Measurements from ENCODE around the gene AARS2. TPM values are rescaled to one million over a fixed set of nuclear protein-coding genes. Genes with fewer than 3 reads are reported as not detected.

Gene AARS2
- total RNA-seq, 1 donor from 2014 or later = 10.6 TPM

DNA sequence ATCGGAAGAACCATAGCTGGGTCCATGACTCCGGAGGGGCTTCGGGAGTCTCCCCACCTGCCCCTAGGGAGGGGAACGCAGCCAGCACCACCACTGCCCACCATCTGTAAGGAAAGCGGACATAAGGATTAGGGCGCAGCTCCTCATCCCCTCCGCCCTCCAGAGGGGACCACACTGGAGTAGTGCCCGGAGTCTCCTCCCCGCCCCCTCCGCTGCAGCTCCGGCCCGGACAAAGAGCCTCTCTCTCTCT lies 56.4 kb downstream of the AARS2 start:
- ATAC-seq (no peak), DNase-seq (ENCODE audit: missing footprints) (no peak)
- intact Hi-C loops (cut with DNase I) = no loop called here

GRCh38 chr6:44255871-44256774 lies 57.0 kb downstream of the AARS2 start:
- intact Hi-C loops (cut with DNase I) = no loop called here
- no peak for DNase-seq (ENCODE audit: missing footprints)
- ATAC-seq = no peak

DNA sequence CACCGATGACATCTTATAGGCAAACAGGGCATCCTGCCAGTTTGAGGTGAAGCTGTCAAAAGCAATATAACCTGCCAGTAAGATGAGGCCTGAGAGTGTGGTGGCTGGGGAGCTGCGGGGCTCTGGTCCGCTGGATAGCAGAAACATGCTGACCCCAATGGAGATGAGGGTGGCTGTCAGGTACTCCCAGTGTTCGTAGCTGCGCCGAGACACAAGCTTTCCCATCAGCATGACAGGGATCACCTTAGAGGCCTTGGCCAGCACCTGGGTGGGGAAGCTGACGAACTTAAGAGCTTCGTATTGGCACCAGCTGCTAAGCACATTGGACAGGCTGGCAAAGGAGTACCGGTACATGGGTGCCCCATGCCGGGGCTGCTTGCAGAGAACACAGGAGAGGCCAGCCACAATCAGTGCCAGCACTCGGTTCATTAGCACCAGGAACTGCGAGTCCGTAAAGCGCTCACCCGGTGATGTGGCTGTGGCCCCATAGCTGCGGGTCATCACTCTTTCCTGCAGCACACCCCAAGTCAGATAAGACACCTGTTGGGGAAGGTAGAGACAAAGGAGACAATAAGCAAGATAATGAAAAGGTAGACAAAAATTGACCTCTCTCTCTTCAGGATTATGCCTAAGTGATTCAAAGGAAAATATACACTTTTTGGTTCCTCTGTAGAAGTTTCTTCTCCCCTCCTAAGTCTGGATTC lies 57.9 kb downstream of the AARS2 start:
- intact Hi-C loops (cut with DNase I) = no loop called here

DNA sequence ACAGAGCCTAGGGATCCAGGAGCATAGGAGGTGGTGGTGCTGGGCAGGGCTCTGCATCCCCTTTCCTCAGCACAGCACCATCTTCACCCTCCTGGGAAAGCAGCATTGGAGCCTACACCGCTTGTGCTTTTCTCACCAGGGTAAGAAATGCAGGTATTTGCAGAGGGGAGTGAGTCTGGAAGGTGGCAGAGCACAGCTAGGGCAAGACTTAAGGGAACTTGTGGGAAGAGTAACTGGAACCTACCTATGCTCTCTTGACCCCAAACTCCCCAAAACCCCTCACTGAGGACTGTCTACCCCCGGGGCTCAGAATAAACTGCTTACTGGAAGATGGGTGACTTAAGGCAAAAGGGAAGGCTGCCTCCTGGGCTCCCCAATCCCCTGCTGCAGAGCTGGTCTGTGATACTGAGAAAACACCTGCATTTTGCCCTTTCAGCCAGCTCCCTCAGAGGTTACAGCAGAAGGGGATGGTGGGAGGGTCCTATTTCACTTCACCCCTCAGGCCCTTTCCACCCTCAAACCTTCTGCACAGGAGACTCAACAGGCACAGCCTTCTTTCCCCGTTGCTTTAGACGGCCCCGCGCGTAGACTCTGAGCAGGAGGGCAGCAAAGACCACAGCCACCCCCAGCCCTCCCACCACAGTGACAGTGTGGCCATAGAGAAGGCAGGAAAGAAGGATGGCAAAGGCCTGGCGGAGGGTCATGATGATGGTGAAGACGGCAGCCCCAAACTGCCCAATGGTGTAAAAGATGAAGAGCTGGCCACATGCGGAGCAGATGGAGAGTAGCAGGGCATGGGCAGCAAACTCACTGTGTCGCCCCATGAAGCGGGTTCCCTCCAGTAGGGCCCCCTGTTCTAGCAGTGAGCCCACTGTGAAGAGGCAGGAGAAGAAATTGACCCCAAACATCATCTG lies 58.7 kb downstream of the AARS2 start:
- no peak for DNase-seq (ENCODE audit: missing footprints)
- ATAC-seq = no peak

More for the DNA sequence above, 57.9 kb downstream of the AARS2 start:
- DNase-seq (ENCODE audit: missing footprints) = no peak
- ATAC-seq = no peak

DNA sequence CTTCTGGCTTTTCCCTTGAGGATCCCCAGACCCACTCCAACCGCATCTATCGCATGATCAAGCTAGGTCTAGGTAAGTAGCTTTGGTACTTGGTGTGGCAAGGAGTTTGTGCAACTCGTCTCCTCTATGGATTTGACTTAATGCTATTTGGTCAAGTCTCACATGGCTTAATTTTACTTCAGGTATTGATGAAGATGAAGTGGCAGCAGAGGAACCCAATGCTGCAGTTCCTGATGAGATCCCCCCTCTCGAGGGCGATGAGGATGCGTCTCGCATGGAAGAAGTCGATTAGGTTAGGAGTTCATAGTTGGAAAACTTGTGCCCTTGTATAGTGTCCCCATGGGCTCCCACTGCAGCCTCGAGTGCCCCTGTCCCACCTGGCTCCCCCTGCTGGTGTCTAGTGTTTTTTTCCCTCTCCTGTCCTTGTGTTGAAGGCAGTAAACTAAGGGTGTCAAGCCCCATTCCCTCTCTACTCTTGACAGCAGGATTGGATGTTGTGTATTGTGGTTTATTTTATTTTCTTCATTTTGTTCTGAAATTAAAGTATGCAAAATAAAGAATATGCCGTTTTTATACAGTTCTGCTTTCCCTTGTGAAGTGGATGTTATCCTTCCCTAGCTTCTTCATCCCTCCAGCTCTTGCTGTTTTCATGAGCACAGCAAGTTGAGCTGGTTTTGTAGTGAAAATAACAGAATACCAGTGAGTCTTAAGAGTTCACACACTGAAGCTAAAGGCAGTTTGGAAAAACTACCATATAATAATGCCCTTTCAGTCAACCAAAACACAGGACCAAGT lies 59.6 kb downstream of the AARS2 start:
- intact Hi-C loops (cut with DNase I) = no loop called here

More for the DNA sequence above, 58.7 kb downstream of the AARS2 start:
- intact Hi-C loops (cut with DNase I) = no loop called here

GRCh38 chr6:44251576-44252524 lies 61.3 kb downstream of the AARS2 start:
- intact Hi-C loops (cut with DNase I) = no loop called here
- no peak for DNase-seq (ENCODE audit: missing footprints)
- ATAC-seq = no peak

More for the DNA sequence above, 59.6 kb downstream of the AARS2 start:
- ATAC-seq = no peak
- DNase-seq (ENCODE audit: missing footprints) = no peak

GRCh38 chr6:44250718-44251123 lies 62.4 kb downstream of the AARS2 start:
- DNase-seq (ENCODE audit: missing footprints) (no peak), ATAC-seq (no peak)
- intact Hi-C loops (cut with DNase I) = no loop called here

- intact Hi-C loops (cut with DNase I) = no loop called here
- DNase-seq (ENCODE audit: missing footprints) (no peak), ATAC-seq (no peak)
These were observed 63.0 kb downstream of the AARS2 start for GRCh38 chr6:44250067-44250717.

Other genes starting within 250 kb of the AARS2 start
- 41.7 TPM for gene MRPL14, start 185.9 kb downstream of the AARS2 start, total RNA-seq
- 44.5 TPM for gene TMEM63B, start 185.8 kb downstream of the AARS2 start, total RNA-seq
- 0.27 TPM for gene CAPN11, start 154.5 kb downstream of the AARS2 start, total RNA-seq
- gene MYMX, start 96.4 kb downstream of the AARS2 start, total RNA-seq = not detected
- 170 TPM for gene SLC29A1, start 89.8 kb downstream of the AARS2 start, total RNA-seq
- gene HSP90AB1, start 66.2 kb downstream of the AARS2 start, total RNA-seq = 867 TPM
- 21.3 TPM for gene SLC35B2, start 55.8 kb downstream of the AARS2 start, total RNA-seq
- 2.4 TPM for gene NFKBIE, start 47.8 kb downstream of the AARS2 start, total RNA-seq
- not detected for gene TMEM151B, start 42.9 kb downstream of the AARS2 start, total RNA-seq
- not detected for gene SPATS1, start 29.3 kb upstream of the AARS2 start, total RNA-seq
- gene CDC5L, start 74.4 kb upstream of the AARS2 start, total RNA-seq = 18.6 TPM